Inferior parietal cortex (tissue), 1 donor: ENCODE results near the gene PROM1.
A peak's percentile ranks its signal among the peaks of the same experiment; 100 is the strongest.

Source experiments
- DNase-seq: peaks from one replicate; pipeline ENCODE4 v3.0.0-alpha.2; 2016; ENCODE audit errors: extremely low spot score

Gene PROM1

DNA sequence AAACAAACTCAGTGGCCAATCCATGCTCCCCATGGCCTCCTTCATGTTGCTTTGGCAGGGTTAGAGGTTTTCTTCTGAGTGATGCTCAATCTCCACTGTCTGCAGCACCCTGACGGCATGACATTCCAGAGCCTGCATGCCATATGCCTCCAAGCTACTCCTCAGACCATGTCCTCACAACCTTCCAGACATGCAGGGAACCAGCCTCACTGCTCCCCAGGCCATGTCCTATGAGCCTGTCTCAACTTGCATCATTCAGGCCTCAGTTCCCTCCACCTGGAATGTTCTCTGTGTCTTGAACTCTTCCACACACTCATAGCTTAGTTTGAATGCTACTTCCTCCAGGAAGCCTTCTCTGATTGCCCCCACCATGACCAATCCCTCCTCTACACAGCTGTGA is 18.8 kb downstream of the PROM1 start:
- no peak for DNase-seq

DNA sequence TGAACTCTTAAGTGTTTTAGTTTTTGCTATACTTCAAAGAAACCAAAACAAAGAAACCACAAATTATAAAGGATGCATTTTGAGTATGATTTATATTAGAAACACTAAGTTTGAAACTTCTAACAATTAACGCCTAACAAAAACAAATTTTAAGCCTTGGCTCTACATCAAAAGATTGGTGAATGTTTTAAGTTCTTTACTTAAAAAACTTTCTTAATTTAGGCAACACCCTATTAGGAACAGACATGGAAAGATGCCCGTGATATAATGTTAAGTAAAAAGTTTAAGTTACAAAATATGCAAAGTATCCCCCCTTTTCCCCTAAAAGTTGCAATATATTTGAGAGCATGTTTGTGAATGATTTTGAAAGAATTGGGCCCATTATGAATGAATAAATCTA is 21.2 kb downstream of the PROM1 start:
- no peak for DNase-seq

DNA sequence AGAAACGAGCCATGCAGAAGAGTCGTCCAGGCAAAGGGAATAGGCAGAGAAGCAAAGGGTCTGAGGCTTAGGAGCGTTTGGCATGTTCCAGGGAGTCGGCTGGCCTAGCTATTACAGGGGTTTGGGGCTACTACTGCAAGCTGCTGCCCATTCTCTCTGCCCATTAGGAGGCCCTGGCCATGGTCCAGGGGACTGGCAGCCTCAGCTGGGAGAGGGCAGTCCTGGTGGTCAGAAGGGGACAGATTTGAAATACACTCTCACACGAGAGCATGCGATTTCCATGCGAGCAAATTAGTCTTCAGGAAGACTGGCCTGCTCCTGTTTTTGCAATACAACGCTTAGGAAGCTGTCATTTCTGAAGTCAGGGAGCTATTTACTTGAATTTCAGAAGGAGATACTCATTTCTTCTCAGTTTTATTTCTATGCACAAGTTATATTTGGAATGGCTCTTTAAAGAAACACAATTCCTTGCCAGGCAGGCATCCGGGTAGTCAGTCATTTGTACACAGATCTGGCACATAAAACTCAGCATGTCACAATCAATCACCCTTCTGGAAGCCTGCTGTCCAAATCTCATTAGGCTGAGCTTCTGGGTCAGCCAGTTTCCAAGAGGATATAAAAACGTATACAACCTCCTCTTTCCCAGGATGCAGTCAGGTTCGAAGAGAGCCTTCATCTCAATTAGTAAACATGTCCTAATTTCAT is 27.0 kb downstream of the PROM1 start:
- no peak for DNase-seq

DNA sequence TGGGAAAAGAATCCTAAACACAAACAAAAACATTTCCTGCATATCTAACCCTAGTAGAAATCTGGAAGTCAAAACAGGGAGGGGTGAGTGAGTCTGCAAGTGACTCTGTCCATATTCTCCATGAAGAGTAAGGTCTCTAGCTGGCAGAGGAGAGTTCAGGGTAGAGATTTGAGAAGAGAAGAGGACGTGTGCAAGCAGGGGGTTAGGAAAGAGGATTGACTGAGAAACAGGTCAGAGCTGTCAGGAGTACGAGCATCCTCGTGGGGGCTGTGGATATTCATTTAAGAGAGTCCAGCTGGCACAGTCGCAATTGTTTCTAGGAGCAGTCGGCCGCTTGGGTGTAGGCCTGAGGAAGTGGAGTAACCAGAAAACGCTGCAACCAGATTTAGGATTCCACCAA is 27.9 kb downstream of the PROM1 start:
- no peak for DNase-seq

DNA sequence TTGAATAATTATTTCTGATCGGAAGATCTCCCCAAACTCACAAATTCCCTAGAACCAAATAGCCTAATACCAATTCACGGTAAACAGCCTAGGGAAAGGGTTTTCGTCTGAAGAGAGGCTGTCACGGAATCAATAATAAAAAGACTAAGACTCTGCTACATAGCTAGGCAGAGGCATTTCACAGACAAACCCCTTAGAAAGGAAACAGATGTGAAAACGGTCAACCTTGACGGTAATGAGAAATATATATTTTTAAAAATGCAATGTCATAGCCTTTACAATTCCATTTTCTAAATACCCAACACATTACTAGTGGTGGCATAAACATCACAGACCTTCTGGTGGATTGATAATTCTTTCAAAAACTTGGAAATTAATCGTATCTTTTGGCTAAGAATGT is 28.4 kb downstream of the PROM1 start:
- no peak for DNase-seq

DNA sequence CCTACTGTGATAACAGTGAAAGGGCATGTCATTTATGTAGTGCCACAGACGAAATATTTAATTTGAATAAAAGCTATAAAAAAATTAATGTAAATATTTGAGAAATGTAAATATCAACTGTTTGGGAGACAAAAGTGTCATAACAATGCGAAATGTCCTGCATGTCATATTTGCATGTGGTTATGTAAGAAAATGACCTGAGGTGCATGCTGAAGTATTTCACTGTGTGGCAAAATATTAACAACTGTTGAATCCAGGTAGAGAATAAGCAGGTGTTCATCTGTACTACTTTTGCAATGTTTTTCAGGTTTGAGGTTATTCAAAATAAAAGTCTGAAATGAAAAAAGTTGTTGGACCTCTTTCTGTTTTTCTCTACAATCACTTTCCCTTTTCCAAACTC is 30.9 kb downstream of the PROM1 start:
- DNase-seq: no peak

DNA sequence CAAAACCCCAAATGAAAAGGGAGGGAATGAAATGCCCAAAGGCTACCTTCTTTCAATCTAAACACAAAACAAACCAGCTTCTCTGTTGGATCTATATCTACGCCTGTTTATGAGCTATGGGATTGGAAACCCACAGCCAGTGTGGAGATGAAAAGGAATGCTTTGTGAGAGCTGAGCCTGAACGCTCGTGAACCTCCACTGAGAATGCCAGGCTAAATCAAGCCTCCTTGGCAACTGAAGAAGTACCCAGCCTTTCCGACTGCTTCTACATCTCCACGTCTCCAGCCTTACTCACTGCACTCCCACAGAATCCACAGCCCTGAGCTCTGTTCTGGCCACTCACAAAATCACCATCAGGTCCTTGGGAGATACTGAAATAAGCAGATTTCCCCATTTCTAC is 31.8 kb downstream of the PROM1 start:
- DNase-seq: peak; percentile 42

DNA sequence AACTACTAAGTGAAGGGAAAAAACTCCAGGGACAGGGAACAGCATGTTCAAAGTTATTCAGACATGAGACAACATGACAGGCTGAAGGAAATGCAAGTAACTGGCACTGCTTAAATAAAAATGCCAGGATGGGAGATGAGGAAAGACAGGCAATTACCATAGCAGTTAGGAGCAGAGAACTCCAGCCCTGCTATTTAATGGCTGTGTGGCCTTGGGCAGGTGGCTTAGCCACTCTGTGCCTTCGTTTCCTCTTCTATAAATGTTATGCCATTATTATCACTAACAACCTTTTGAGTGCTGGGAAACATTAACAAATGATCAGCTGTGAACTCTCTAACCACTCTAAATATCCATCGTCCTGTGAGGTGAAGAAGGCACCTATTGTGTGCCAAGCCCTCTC is 32.7 kb downstream of the PROM1 start:
- DNase-seq: no peak

DNA sequence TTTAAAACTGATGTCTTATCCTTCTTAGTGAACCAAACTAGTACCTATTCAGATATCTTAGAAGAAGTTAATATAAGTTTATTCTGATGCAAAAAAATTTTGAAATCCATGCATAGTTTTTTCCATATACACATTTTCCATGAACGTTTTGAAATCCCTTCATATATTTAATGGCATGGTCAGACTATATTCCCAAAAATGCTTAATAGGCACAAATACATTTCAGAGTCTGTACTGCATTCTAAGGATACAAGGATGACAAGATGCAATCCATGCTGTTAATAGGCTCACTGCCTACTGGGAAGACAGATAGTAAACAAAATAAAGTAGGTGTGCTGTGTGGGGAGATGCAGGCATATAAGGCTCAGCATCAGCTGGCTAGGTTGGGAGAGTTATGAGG is 33.2 kb downstream of the PROM1 start:
- DNase-seq: no peak

DNA sequence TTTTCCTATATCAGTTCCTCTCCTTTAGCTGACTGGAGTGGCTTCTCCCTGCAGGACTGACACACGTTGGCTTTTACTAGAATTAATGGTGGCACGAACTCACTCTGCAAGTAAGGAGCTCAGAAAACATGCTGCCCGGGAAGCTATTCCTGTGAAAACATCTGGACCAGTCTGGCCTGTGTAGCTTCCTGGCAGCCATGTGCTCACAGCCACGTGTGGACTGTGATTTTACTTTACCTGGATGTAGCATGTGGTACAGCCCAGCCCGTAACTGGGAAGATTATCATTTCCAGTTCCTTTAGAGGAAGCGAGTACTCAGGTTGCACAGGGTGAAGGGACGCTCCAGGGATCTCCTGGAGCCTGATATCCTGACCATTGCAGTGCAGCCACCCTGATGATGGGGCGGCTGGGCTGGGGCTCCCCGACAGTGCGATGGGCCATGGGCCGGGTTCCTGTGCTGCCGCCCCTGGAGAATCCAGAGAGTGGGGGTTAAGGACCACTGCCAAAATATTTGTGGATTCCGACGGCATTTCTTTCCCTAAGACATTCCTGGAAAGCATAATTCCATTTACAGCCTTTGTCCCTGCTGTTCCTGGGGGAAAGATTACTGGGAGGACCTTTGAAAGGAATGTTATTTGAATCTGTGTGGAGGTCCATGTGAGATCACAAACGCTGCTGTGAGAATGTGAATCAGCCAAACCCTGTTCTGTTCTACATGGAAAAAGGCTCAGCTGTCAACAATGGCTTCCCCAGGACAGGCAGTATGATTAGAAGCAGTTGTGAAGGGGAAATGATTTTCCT is 35.0 kb downstream of the PROM1 start:
- DNase-seq: no peak

DNA sequence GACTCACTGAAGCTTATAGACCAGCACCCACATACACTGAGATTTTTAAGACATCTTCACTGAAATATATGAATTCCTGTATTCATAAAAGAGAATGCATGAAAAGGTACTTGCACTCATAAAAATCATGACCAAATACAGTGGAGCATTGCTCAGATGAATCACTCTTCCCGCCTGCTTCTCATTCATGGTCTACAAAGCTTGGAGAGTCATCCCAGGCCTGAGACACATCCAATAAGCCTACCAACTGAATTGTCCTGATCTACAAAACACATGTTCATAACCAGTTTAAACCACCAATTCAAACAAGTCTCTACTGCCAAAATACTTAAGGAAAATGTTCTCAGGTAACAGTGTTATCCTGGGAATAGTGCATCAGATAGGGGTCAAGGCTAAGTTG is 38.1 kb downstream of the PROM1 start:
- DNase-seq: no peak

DNA sequence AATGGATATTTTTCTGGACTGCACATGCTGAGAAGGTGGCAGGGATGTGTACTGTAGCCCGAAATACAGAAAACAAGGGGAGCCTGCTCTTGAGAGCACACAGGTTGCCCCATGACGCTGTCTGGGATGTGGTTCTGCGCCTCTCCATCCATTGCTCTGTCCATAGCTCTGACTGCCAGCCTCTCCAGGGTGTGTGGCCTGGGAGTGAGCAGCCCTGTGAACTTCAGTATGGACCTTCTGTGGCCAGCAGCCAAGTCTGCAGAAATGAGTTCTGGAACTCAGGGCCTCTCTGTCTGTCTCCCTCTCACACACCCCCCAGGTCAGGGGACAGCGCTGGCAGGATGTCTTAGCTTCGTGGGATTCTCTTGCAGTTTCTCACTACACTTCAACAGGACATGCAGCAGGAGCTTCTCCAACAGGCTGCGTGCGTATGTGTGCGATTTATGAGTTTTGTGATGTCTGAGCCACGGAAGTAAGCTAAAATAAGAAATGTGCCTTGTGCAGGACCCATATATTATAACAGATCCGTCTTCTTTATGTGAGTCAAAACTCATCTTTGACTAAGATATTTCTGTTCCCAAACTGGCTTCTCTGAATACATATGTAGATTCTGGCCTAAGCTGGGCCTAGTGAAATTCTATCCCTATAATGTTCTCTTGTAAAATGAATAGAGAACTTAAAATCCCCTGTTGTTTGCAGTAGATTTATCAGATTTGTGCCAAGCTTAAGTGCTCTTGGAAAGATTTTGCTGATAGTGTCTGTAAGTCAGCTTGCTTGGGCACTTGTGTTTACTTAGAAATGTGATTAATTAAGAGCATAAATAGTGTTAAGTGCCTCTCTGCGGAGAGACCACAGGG is 40.0 kb downstream of the PROM1 start:
- DNase-seq: no peak

DNA sequence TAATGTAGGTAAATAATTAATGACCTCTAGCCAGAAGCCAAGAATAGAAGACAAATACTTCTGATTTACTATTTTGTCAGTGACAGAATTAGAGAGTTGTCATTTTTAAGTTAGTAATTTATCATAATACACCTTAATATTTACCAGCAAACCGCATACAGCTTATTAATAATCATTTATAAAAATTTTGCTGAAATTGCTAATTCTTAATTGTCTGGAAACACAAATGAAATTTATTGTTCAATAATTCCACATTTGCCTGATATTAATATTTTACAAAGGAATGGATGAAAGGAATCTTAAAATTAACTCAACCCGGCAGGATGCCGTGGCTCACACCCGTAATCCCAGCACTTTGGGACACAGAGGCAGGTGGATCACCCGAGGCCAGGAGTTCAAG is 44.7 kb downstream of the PROM1 start:
- DNase-seq: no peak

DNA sequence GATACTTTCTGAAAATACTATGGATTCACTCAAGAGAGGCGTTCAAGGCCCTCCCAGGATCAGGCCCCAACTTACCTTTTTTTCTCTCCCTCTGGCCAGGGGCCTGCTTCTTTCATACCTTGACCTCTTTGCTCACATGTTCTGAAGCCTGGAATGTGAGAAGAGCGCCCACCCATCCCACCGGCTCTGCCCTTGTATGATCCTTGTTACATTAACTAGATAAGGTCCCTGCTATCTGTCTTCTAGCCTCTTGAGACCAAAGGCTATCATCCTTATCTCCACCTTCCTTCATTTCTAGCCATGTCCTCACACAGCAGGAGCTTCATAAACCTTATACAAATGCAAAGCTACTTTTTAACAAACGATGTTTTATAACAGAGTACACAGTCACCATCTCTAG is 45.9 kb downstream of the PROM1 start:
- no peak for DNase-seq

DNA sequence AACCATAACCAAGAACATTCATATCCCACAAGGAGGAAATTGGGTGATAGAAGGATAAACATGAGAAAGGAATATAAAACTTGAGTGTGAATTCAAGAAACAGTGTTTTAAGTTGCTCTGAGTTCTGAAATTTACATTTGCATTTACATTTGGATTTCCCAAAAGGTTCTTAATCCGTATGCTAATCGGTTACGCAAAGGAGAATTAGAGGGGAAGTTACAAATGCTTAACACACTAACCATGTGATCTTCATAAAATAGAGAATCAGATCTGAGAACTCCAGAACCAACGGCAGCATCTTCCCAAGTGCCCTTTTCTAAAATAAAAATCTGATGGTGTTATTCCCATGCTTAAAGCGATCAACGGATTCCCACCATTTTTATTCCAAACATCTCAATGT is 48.0 kb downstream of the PROM1 start:
- DNase-seq: no peak

DNA sequence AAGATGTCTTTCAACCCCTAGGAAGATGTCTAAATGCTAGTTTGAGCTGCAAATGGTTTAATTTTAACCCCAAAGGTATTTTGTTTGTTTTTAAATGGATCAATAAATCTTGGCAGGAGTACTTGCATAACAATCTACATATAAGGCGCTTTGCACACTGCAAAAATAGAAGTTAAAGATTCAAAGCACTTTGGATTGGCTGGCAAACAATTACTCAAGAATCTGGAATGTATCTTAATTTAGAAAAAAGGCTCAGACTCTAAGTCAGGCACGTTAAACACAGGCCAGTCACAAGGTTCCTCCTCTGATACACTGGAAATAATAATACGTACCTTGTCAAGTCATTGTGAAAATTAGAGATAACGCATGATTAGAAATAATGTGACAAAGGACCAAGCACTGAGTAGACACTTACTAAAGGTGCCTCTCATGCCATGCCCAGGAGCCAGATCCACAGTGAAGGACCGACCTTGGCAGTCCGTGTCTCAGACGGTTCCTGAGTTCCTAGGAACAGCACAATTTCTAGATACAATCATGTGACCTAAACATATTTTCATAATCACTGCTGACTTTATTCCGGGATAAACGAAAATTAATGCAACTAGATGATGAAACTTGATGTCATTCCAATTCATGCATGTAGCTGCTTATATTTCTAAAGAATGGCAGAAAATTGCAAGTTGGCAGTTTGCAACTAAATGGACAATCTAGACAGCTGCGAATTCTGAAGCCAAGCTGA is 49.6 kb downstream of the PROM1 start:
- DNase-seq: no peak

DNA sequence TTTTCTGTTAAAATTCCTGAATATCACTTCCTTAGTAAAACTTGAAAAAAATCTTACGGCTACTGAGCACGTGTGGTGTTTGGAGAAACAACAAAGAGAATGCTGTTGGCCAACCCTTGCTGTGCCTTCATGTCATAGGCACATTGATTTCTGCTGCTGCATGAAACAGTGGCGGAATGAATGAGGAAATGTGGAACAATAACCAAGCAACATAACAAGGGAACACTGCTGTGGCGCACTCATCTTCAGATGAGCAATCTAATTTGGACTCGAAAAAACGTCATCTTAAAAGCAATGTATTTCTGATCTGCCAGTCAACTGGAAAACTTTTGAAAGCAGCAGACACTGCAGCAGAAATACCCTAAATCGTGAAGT is 51.4 kb downstream of the PROM1 start:
- no peak for DNase-seq

DNA sequence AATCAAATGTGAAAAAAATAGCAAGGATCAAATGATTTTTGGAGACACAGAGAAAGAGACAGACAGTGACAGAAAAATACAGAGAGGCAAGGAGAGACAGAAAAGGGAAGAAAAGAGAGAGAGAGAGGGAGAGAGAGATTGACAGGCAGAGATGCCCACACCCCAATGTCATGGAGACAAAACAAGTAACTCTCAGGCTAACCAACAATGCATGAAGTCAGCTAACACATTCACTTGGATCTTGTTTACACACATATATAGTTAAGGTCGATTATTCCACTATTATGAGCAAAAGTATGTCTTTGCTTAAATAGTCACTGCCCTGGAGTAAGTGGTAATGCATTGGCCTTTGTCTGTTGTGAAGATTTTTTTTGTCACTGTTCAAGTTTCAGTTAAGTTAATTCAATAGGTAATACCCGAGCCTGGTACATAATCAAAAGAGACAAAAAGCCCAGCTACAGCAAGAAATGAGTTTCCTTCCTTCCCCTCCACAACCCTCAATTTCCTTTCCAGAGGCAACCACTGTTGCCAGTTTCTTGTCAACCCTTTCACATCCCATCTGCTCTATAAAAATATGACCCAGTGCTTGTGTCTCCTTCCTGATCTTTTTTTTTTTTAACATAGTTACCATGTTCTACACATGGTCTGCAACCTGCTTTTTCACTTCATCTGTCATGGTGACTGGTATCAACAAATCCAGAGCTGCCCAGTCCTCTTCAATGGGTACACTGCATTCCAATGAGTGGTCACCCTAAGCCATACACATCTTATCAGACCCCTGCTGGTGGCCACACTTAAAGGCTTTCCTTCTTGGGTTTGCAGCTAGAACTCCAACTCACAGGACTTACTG is 52.1 kb downstream of the PROM1 start:
- DNase-seq: no peak

DNA sequence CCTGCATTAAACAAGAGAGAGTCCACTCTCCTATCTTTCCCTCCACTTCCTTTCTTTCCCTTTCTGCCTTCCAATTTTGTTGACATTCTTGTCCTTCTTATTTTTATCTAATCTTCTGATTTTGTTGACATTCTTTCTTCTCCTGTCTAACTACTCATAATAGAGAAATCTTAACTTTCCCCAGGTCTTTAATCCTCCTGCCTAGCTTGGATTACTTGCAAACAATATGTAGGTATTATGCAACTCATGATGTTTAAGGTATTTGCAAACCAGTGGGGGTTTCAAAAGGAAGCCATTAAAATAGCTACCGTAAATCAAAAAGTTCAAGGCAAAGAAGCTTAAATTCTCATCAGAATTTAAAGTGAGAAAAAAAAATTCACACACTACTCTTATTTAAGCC is 53.9 kb downstream of the PROM1 start:
- DNase-seq: no peak

DNA sequence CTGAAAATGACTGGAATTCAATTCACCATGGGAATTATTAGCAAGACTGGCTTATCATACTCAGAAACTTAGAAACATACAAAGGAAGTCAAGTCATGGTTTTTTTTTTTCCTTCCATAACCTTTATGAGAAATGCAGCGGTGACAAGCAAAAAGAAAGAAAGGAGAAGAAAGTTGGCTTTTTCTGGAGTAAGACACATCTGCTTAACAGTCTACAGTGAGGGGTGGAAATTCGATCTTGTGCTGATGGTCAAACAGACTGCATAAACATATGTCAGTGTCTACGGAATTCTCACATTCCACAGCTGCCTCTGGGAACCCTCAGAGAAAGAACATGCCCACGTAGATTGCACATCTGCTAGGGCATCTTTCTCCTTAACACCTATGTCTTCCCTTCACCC is 54.6 kb downstream of the PROM1 start:
- DNase-seq: no peak

DNA sequence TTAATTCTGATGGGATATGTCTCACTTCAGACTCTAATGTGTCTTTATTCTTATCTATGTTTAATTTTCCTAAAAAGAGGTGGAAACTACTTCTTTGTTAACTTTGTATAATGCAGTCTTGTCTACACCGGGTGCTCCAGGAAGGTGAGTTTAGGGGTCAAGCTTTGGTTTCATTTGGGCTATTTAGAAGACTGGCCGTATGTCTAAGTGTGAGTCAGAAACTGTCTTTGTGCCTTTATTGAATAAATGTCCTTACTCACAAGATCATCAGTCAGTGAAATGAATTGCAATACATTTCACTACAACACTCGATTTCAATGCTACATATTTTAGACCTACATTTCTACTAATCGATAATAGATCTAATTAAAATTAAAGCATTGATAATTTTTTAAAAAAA is 56.2 kb downstream of the PROM1 start:
- DNase-seq: no peak
